ENCODE data around the gene TPH2.

The TPH2 gene

GRCh38 chr12:72033991-72034390 is 95.3 kb downstream of the TPH2 start:
- DNase-seq (ENCODE audit: low read depth in 2 of 2) = no peak

GRCh38 chr12:72035625-72036024 is 97.0 kb downstream of the TPH2 start:
- DNase-seq (ENCODE audit: low read depth in 2 of 2) = no peak

GRCh38 chr12:72036393-72036792 is 97.7 kb downstream of the TPH2 start:
- no peak for DNase-seq (ENCODE audit: low read depth in 2 of 2)

- DNase-seq (ENCODE audit: low read depth in 2 of 2) = no peak
Measured at GRCh38 chr12:72037006-72037795, 98.6 kb downstream of the TPH2 start.

GRCh38 chr12:72041811-72042210 is 103.2 kb downstream of the TPH2 start:
- no peak for DNase-seq (ENCODE audit: low read depth in 2 of 2)

- DNase-seq (ENCODE audit: low read depth in 2 of 2) = no peak
Measured at GRCh38 chr12:72053604-72054003, 115.0 kb downstream of the TPH2 start.

GRCh38 chr12:72054511-72054910 is 115.9 kb downstream of the TPH2 start:
- DNase-seq (ENCODE audit: low read depth in 2 of 2) = no peak

- DNase-seq (ENCODE audit: low read depth in 2 of 2) = no peak
Measured at GRCh38 chr12:72057330-72057914, 118.8 kb downstream of the TPH2 start.

GRCh38 chr12:72063073-72063472 is 124.4 kb downstream of the TPH2 start:
- no peak for DNase-seq (ENCODE audit: low read depth in 2 of 2)

- no peak for DNase-seq (ENCODE audit: low read depth in 2 of 2)
Measured at GRCh38 chr12:72071030-72071429, 132.4 kb downstream of the TPH2 start.

GRCh38 chr12:72072592-72073212 is 134.1 kb downstream of the TPH2 start:
- no peak for DNase-seq (ENCODE audit: low read depth in 2 of 2)

GRCh38 chr12:72074065-72074464 is 135.4 kb downstream of the TPH2 start:
- no peak for DNase-seq (ENCODE audit: low read depth in 2 of 2)

GRCh38 chr12:72074956-72075355 is 136.3 kb downstream of the TPH2 start:
- no peak for DNase-seq (ENCODE audit: low read depth in 2 of 2)

- DNase-seq (ENCODE audit: low read depth in 2 of 2) = no peak
Measured at GRCh38 chr12:72075401-72075800, 136.8 kb downstream of the TPH2 start.

GRCh38 chr12:72075891-72076557 is 137.4 kb downstream of the TPH2 start:
- no peak for DNase-seq (ENCODE audit: low read depth in 2 of 2)

GRCh38 chr12:72076558-72076915 is 137.9 kb downstream of the TPH2 start:
- DNase-seq (ENCODE audit: low read depth in 2 of 2) = no peak

- no peak for DNase-seq (ENCODE audit: low read depth in 2 of 2)
Measured at GRCh38 chr12:72077111-72077820, 138.6 kb downstream of the TPH2 start.

GRCh38 chr12:72081777-72082176 is 143.1 kb downstream of the TPH2 start:
- DNase-seq (ENCODE audit: low read depth in 2 of 2) = no peak
